Activated CD8-positive, alpha-beta memory T cell treated with anti-CD3 and anti-CD28 coated beads, Interleukin-2, amount 50 U/mL, for 1 hour (primary cell): ENCODE measurements around the gene HOXC5.
A peak's percentile ranks its signal among the peaks of the same experiment; 100 is the strongest.

Experiments
- DNase-seq: peaks from one replicate; pipeline ENCODE4 v3.0.0-alpha.2; 2020; ENCODE audit errors: extremely low read depth

HOXC5 gene

GRCh38 chr12:54032627-54033100, at the start of gene HOXC5:
Gene HOXC5 (plus strand): TSS chr12:54033050. CDS start chr12:54033123, 73 bp downstream.
- no peak for DNase-seq

- no peak for DNase-seq
Measured at GRCh38 chr12:53983568-53983949, 49.3 kb upstream of the HOXC5 start.

- no peak for DNase-seq
Measured at GRCh38 chr12:53983950-53984572, 48.8 kb upstream of the HOXC5 start.

GRCh38 chr12:53984901-53985691, 47.8 kb upstream of the HOXC5 start, which contains the start of gene HOXC10:
Gene HOXC10 (plus strand): TSS chr12:53985146. CDS start chr12:53985260, 114 bp downstream.
- DNase-seq, result peak; percentile 55

- no peak for DNase-seq
Measured at GRCh38 chr12:53985692-53985993, 47.2 kb upstream of the HOXC5 start.

- no peak for DNase-seq
Measured at GRCh38 chr12:53985994-53986685, 46.7 kb upstream of the HOXC5 start.

- no peak for DNase-seq
Measured at GRCh38 chr12:53986686-53987483, 46.0 kb upstream of the HOXC5 start.

GRCh38 chr12:53987787-53988230, 45.0 kb upstream of the HOXC5 start:
- DNase-seq, result no peak

GRCh38 chr12:53988541-53989226, 44.2 kb upstream of the HOXC5 start:
- no peak for DNase-seq

GRCh38 chr12:53989227-53990113, 43.4 kb upstream of the HOXC5 start:
- DNase-seq, result no peak

- DNase-seq, result no peak
Measured at GRCh38 chr12:53990311-53991076, 42.4 kb upstream of the HOXC5 start.

GRCh38 chr12:53991077-53991460, 41.8 kb upstream of the HOXC5 start:
- DNase-seq, result no peak

GRCh38 chr12:53992377-53992889, 40.4 kb upstream of the HOXC5 start:
- no peak for DNase-seq

GRCh38 chr12:53993162-53994008, 39.5 kb upstream of the HOXC5 start:
- no peak for DNase-seq

GRCh38 chr12:53994009-53994263, 38.9 kb upstream of the HOXC5 start:
- no peak for DNase-seq

GRCh38 chr12:53994264-53995001, 38.4 kb upstream of the HOXC5 start:
- DNase-seq, result no peak

GRCh38 chr12:53995002-53995377, 37.9 kb upstream of the HOXC5 start:
- DNase-seq, result no peak
